Bronchial epithelial cell (primary cell): ENCODE measurements around the gene NUMA1. TPM values are rescaled to one million over a fixed set of nuclear protein-coding genes. Genes with fewer than 3 reads are reported as not detected.

Experiments
- DNase-seq: peaks from one replicate; pipeline ENCODE4 v3.0.0-alpha.2; 2010; ENCODE audit warnings: low read depth
- FAIRE-seq: peaks from 2 replicates; lab custom pipeline; 2011; peaks lifted over from hg19 to GRCh38; lab: Jason Lieb, UNC
- H3K27me3 ChIP-seq: 2 replicates; pipeline ENCODE4 v1.5.1; 2011; ENCODE audit warnings: low read length; ENCODE audit not compliant: control insufficient read depth, insufficient read depth
- H3K36me3 ChIP-seq: 2 replicates; pipeline ENCODE4 v1.5.1; 2011; ENCODE audit warnings: low read length; ENCODE audit not compliant: control insufficient read depth, insufficient read depth
- H3K4me3 ChIP-seq: 2 replicates; pipeline ENCODE4 v1.5.1; 2011; ENCODE audit warnings: mild to moderate bottlenecking, low read depth, low read length, control low read depth
- total RNA-seq: library from RNA; depleted of rRNA; stranded (reverse); fragments of >200 nt; gene quantifications from 2 replicates; pipeline ENCODE4 v1.2.1, GENCODE V29; 2014
- TF ChIP-seq, protein P1 (sequence below): IDR thresholded peaks from 2 replicates; pipeline ENCODE4 v1.5.1; 2011; ENCODE audit warnings: mild to moderate bottlenecking, moderate library complexity, low read length, control low read depth, inconsistent platforms; ENCODE audit not compliant: insufficient read depth, severe bottlenecking

NUMA1 gene, protein sequence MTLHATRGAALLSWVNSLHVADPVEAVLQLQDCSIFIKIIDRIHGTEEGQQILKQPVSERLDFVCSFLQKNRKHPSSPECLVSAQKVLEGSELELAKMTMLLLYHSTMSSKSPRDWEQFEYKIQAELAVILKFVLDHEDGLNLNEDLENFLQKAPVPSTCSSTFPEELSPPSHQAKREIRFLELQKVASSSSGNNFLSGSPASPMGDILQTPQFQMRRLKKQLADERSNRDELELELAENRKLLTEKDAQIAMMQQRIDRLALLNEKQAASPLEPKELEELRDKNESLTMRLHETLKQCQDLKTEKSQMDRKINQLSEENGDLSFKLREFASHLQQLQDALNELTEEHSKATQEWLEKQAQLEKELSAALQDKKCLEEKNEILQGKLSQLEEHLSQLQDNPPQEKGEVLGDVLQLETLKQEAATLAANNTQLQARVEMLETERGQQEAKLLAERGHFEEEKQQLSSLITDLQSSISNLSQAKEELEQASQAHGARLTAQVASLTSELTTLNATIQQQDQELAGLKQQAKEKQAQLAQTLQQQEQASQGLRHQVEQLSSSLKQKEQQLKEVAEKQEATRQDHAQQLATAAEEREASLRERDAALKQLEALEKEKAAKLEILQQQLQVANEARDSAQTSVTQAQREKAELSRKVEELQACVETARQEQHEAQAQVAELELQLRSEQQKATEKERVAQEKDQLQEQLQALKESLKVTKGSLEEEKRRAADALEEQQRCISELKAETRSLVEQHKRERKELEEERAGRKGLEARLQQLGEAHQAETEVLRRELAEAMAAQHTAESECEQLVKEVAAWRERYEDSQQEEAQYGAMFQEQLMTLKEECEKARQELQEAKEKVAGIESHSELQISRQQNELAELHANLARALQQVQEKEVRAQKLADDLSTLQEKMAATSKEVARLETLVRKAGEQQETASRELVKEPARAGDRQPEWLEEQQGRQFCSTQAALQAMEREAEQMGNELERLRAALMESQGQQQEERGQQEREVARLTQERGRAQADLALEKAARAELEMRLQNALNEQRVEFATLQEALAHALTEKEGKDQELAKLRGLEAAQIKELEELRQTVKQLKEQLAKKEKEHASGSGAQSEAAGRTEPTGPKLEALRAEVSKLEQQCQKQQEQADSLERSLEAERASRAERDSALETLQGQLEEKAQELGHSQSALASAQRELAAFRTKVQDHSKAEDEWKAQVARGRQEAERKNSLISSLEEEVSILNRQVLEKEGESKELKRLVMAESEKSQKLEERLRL (N-terminal part only)
- total RNA-seq, result 52.7 and 79.1 TPM in 2 replicates

DNA sequence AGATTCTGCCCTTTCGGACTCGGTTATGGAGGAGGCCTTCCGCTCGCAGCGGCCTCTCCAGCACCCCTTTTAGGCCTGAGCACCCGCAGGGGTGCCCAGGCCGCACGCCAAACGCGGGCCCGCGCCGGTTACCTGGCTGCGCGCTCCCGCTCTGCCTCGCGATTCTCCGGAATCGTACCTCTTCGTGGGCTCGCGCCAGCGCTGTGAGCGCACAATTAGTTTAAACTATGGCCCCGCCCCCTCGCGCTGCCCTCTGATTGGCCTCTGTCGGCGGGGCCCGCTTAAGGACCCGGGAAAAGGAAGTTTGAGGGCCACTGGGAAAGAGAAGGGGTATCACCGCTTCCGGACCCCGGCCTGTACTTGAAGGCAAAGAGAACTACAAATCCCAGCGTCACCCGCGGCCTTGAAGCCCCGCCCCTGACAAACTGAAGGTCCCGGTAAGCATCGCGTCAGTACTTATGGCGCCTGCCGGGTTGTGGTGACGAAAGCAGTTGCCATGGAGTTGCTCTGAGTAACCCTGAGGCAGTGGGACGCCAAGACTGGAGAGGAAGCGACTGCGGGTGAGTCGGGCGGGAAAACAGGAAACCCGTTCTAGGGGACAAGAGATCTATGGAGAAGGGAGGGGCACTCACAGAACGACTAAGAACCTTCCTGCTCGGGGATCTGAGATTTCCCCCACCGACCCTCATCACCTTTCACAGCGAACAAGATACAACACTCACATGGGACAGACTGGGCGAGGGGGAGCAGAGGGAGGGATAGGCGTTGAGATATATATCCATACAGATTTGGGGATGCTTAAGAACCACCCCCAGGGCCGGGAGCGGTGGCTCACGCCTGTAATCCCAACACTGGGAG lies at the start of gene NUMA1, which contains the start of gene LRRC51:
TSS of gene NUMA1 (minus strand) at position 217 of the 858 bp plus-strand sequence. CDS start 44,599 bp downstream, outside the sequence.
TSS of gene LRRC51 (plus strand) at position 525 of the 858 bp plus-strand sequence. CDS start 8,234 bp downstream, outside the sequence.
- Histone ChIP-seq H3K36me3 (peaks cover 1% of the 10 kb centered on the region), H3K4me3 (peak within 1 kb of the TSS; percentile 65), H3K27me3 (no peaks in the 10 kb centered on the region)
- TF ChIP-seq, protein P1, sequence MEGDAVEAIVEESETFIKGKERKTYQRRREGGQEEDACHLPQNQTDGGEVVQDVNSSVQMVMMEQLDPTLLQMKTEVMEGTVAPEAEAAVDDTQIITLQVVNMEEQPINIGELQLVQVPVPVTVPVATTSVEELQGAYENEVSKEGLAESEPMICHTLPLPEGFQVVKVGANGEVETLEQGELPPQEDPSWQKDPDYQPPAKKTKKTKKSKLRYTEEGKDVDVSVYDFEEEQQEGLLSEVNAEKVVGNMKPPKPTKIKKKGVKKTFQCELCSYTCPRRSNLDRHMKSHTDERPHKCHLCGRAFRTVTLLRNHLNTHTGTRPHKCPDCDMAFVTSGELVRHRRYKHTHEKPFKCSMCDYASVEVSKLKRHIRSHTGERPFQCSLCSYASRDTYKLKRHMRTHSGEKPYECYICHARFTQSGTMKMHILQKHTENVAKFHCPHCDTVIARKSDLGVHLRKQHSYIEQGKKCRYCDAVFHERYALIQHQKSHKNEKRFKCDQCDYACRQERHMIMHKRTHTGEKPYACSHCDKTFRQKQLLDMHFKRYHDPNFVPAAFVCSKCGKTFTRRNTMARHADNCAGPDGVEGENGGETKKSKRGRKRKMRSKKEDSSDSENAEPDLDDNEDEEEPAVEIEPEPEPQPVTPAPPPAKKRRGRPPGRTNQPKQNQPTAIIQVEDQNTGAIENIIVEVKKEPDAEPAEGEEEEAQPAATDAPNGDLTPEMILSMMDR, result no peak
- peak; percentile 100 for DNase-seq
- FAIRE-seq, result no peak

DNA sequence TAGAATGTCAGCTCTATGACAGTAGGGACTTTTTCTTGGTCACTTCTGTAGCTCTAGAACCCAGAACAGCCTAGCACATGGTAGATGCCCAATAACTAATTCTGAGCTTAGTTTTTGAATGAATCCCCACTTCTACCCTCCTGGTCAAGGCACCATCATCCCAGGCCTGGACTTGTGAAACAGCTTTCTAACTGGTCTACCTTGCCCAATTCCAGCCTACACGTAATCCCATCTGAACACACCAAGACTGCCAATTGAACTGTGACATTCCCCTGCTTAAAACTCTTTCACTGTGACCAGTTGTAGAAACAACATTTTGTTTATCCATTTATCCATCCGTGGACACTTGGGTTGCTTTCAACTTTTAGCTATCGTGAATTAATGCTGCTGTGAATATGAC lies 49.0 kb upstream of the NUMA1 start:
- FAIRE-seq (no peak), DNase-seq (no peak)
- TF ChIP-seq, protein P1, result no peak
- Histone ChIP-seq H3K27me3 (no peaks in the 10 kb centered on the region), H3K36me3 (no peaks in the 10 kb centered on the region), H3K4me3 (no peak overlapping the region)

DNA sequence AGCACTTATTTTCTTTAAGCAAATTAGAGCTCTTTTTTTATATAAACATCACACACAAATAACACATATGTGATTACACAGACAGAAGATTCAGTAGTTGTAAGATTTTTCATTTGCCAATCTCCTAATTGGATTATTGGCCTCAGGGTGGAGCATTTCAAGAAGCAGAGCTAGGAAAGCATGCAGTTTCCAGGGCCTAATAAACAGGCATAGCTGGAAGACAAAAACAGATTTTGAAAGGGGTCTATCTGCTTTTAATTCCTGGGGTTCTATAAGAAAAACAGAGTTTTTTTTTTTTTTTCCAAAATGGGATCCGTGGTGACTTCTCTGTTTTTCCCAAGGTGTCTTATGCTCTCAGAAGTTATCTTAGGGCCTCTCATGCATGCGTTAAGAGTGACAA lies 47.6 kb upstream of the NUMA1 start:
- FAIRE-seq, result no peak
- Histone ChIP-seq H3K4me3 (no peak overlapping the region), H3K27me3 (no peaks in the 10 kb centered on the region), H3K36me3 (no peaks in the 10 kb centered on the region)
- TF ChIP-seq, protein P1, result no peak
- no peak for DNase-seq

DNA sequence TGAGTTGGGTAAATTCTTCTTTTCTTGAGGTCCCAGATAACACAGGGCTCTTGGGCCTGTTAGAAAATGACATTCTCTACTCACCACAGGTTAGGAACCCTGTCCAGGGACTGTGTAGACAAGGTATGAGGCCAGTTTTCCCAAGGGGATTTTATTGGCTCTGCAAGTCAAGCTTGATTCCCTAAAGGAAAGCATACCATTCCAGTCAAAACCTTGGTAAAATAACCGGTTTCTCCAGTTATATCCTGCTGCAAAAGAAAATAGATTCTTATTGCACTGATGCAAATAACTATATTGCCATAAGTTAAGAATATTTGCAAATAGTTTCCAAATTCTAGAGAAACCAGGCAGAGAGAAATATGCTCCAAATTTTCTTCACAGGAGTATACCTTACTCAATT lies 45.6 kb upstream of the NUMA1 start:
- FAIRE-seq, result no peak
- TF ChIP-seq, protein P1, result no peak
- DNase-seq, result no peak
- no peak overlapping the region for H3K4me3 ChIP-seq
- H3K27me3 ChIP-seq, result no peaks in the 10 kb centered on the region
- no peaks in the 10 kb centered on the region for H3K36me3 ChIP-seq
